SJCRH30 (cell line): Measurements from ENCODE around the gene BTG2. TPM values are rescaled to one million over a fixed set of nuclear protein-coding genes. Genes with fewer than 3 reads are reported as not detected.
A peak's percentile ranks its signal among the peaks of the same experiment; 100 is the strongest.

Experiments used
- DNase-seq, 2 experiments: peaks; one replicate each; pipeline ENCODE4 v3.0.0-alpha.2; 2015 to 2020
- H3K27ac ChIP-seq: fragments of 250-450 bp; sonication (Bioruptor Pico); 2 replicates; pipeline ENCODE4 v1.5.1; 2020; ENCODE audit warnings: mild to moderate bottlenecking, moderate library complexity
- H3K27me3 ChIP-seq: fragments of 250-450 bp; sonication (Bioruptor Pico); 2 replicates; pipeline ENCODE4 v1.5.1; 2020; ENCODE audit warnings: mild to moderate bottlenecking, moderate library complexity
- H3K36me3 ChIP-seq: fragments of 250-450 bp; sonication (Bioruptor Pico); 2 replicates; pipeline ENCODE4 v1.5.1; 2020; ENCODE audit warnings: mild to moderate bottlenecking, moderate library complexity
- H3K4me1 ChIP-seq: fragments of 250-450 bp; sonication (Bioruptor Pico); 2 replicates; pipeline ENCODE4 v1.5.1; 2020; ENCODE audit warnings: mild to moderate bottlenecking, moderate library complexity
- H3K4me3 ChIP-seq: fragments of 250-450 bp; sonication (Bioruptor Pico); 2 replicates; pipeline ENCODE4 v1.5.1; 2020; ENCODE audit warnings: mild to moderate bottlenecking, moderate library complexity
- H3K9me3 ChIP-seq: fragments of 250-450 bp; sonication (Bioruptor Pico); replicated peaks from 2 replicates; pipeline ENCODE4 v1.5.1; 2020; ENCODE audit warnings: mild to moderate bottlenecking, moderate library complexity
- total RNA-seq: library from RNA; depleted of rRNA; stranded (reverse); fragments of >200 nt; shearing (Covaris generic); gene quantifications from 2 replicates; pipeline ENCODE4 v1.2.3, GENCODE V29; 2014

BTG2 gene
- total RNA-seq, 1 experiment from 2014 or later: 63.1 TPM

- DNase-seq: peak; percentile 84 to 93
- Histone ChIP-seq H3K4me1 (peaks cover 47% of the 10 kb centered on the region), H3K4me3 (no peak overlapping the region), H3K9me3 (no peaks in the 10 kb centered on the region), H3K27me3 (no peaks in the 10 kb centered on the region), H3K36me3 (no peaks in the 10 kb centered on the region), H3K27ac (peak overlapping the region; percentile 7)
These were observed 22.4 kb upstream of the BTG2 start for GRCh38 chr1:203282720-203283542.

GRCh38 chr1:203283597-203283996, 21.7 kb upstream of the BTG2 start:
- Histone ChIP-seq H3K27me3 (no peaks in the 10 kb centered on the region), H3K27ac (no peak overlapping the region), H3K4me1 (peaks cover 54% of the 10 kb centered on the region), H3K36me3 (no peaks in the 10 kb centered on the region), H3K4me3 (no peak overlapping the region), H3K9me3 (no peaks in the 10 kb centered on the region)
- DNase-seq: no peak

GRCh38 chr1:203284411-203285123, 20.8 kb upstream of the BTG2 start:
- H3K4me3 ChIP-seq: no peak overlapping the region

GRCh38 chr1:203286161-203286984, 18.9 kb upstream of the BTG2 start:
- H3K4me1 ChIP-seq: peaks cover 72% of the 10 kb centered on the region
- H3K27me3 ChIP-seq: no peaks in the 10 kb centered on the region
- H3K4me3 ChIP-seq: no peak overlapping the region
- no peaks in the 10 kb centered on the region for H3K9me3 ChIP-seq
- H3K36me3 ChIP-seq: no peaks in the 10 kb centered on the region
- peak overlapping the region; percentile 78 for H3K27ac ChIP-seq
- DNase-seq: no peak

More at GRCh38 chr1:203284411-203285123, 20.8 kb upstream of the BTG2 start:
- H3K9me3 ChIP-seq: no peaks in the 10 kb centered on the region
- no peaks in the 10 kb centered on the region for H3K36me3 ChIP-seq
- H3K27ac ChIP-seq: no peak overlapping the region
- peaks cover 57% of the 10 kb centered on the region for H3K4me1 ChIP-seq
- DNase-seq: no peak
- H3K27me3 ChIP-seq: no peaks in the 10 kb centered on the region

GRCh38 chr1:203287109-203287893, 18.0 kb upstream of the BTG2 start:
- DNase-seq: peak; percentile 89 to 96
- peaks cover 72% of the 10 kb centered on the region for H3K4me1 ChIP-seq
- H3K36me3 ChIP-seq: no peaks in the 10 kb centered on the region
- no peaks in the 10 kb centered on the region for H3K27me3 ChIP-seq
- H3K9me3 ChIP-seq: no peaks in the 10 kb centered on the region
- no peak overlapping the region for H3K4me3 ChIP-seq
- peak overlapping the region; percentile 78 for H3K27ac ChIP-seq

- Histone ChIP-seq H3K27me3 (no peaks in the 10 kb centered on the region), H3K4me3 (no peak overlapping the region), H3K27ac (peak overlapping the region; percentile 78), H3K9me3 (no peaks in the 10 kb centered on the region), H3K4me1 (peaks cover 66% of the 10 kb centered on the region), H3K36me3 (no peaks in the 10 kb centered on the region)
- DNase-seq: no peak
These were observed 17.4 kb upstream of the BTG2 start for GRCh38 chr1:203287898-203288297.

GRCh38 chr1:203288400-203288799, 16.9 kb upstream of the BTG2 start:
- Histone ChIP-seq H3K4me1 (peaks cover 61% of the 10 kb centered on the region), H3K36me3 (no peaks in the 10 kb centered on the region), H3K9me3 (no peaks in the 10 kb centered on the region), H3K27ac (no peak overlapping the region; the same call in 1 of the 2 replicates), H3K27me3 (no peaks in the 10 kb centered on the region), H3K4me3 (no peak overlapping the region)
- DNase-seq: no peak

- peaks cover 59% of the 10 kb centered on the region for H3K4me1 ChIP-seq
- no peaks in the 10 kb centered on the region for H3K36me3 ChIP-seq
- H3K4me3 ChIP-seq: no peak overlapping the region
- no peaks in the 10 kb centered on the region for H3K27me3 ChIP-seq
- no peaks in the 10 kb centered on the region for H3K9me3 ChIP-seq
- peak overlapping the region; percentile 49 for H3K27ac ChIP-seq
- peak in 1 of 2 experiments; percentile 49 for DNase-seq
These were observed 15.9 kb upstream of the BTG2 start for GRCh38 chr1:203289281-203289981.

GRCh38 chr1:203289982-203290260, 15.4 kb upstream of the BTG2 start:
- H3K27me3 ChIP-seq: no peaks in the 10 kb centered on the region
- no peak for DNase-seq
- H3K4me3 ChIP-seq: peak overlapping the region; percentile 31; the same call in 1 of the 2 replicates
- H3K27ac ChIP-seq: peak overlapping the region; percentile 49
- peaks cover 56% of the 10 kb centered on the region for H3K4me1 ChIP-seq
- H3K36me3 ChIP-seq: no peaks in the 10 kb centered on the region
- no peaks in the 10 kb centered on the region for H3K9me3 ChIP-seq

GRCh38 chr1:203290261-203291089, 14.8 kb upstream of the BTG2 start:
- no peaks in the 10 kb centered on the region for H3K9me3 ChIP-seq
- H3K36me3 ChIP-seq: no peaks in the 10 kb centered on the region
- H3K27me3 ChIP-seq: no peaks in the 10 kb centered on the region
- peaks cover 59% of the 10 kb centered on the region for H3K4me1 ChIP-seq
- H3K4me3 ChIP-seq: peak overlapping the region; percentile 31
- DNase-seq: peak; percentile 98
- peak overlapping the region; percentile 49 for H3K27ac ChIP-seq

GRCh38 chr1:203291201-203292096, 13.9 kb upstream of the BTG2 start:
- H3K27me3 ChIP-seq: no peaks in the 10 kb centered on the region
- peaks cover 63% of the 10 kb centered on the region for H3K4me1 ChIP-seq
- H3K27ac ChIP-seq: peak overlapping the region; percentile 49
- no peaks in the 10 kb centered on the region for H3K9me3 ChIP-seq
- H3K36me3 ChIP-seq: no peaks in the 10 kb centered on the region
- H3K4me3 ChIP-seq: no peak overlapping the region
- no peak for DNase-seq

- Histone ChIP-seq H3K9me3 (no peaks in the 10 kb centered on the region), H3K4me3 (no peak overlapping the region), H3K27me3 (peaks cover 4% of the 10 kb centered on the region; the same call in 1 of the 2 replicates), H3K27ac (peak overlapping the region; percentile 11), H3K4me1 (peaks cover 30% of the 10 kb centered on the region), H3K36me3 (no peaks in the 10 kb centered on the region)
- peak in 1 of 2 experiments; percentile 48 for DNase-seq
These were observed 9.5 kb upstream of the BTG2 start for GRCh38 chr1:203295796-203296195.
